ENCODE data around the gene SLC1A5.

- no peak for TF ChIP-seq ZNF274 (IDR thresholded peaks at IDR 0.05; ENCODE audit: low read depth, low read length)
- no peak for TF ChIP-seq SUZ12 (IDR thresholded peaks at IDR 0.05; ENCODE audit: extremely low read depth, insufficient read depth, insufficient read length)
- TF ChIP-seq YY1 (IDR thresholded peaks at IDR 0.05; ENCODE audit: insufficient read depth, insufficient read length) = no peak
Observed at GRCh38 chr19:46756544-46756888, 31.9 kb downstream of the SLC1A5 start.

Measured in NT2/D1 (cell line).